ENCODE measurements around the gene LDB2. TPM values are rescaled to one million over a fixed set of nuclear protein-coding genes. Genes with fewer than 3 reads are reported as not detected.

LDB2 gene
- polyA plus RNA-seq, 3 donors: not detected

GRCh38 chr4:16642897-16643296, 255.5 kb downstream of the LDB2 start:
- no peaks in the 10 kb centered on the region for H3K79me2 ChIP-seq (ENCODE audit: insufficient read depth, low read length)
- H2AFZ ChIP-seq (ENCODE audit: insufficient read depth, low read depth, low read length, poor library complexity, severe bottlenecking): no peak overlapping the region
- no peaks in the 10 kb centered on the region for H3K9me3 ChIP-seq (replicated peaks in 1 of 2; ENCODE audit: control insufficient read depth in 1 of 2, insufficient read depth in 1 of 2, low read length in 2 of 2)
- Mint-ChIP-seq H3K36me3 (no peaks in the 10 kb centered on the region), H3K9me3 (peaks cover 0 to 4% (median 2%) of the 10 kb centered on the region in 7 donors), H3K4me3 (no peak overlapping the region), H3K27ac (no peak overlapping the region), H3K27me3 (ENCODE audit: low read depth in 3 of 3) (peaks cover 0 to 2% (median 2%) of the 10 kb centered on the region in 3 donors), H3K4me1 (no peaks in the 10 kb centered on the region)
- H3K4me1 ChIP-seq (ENCODE audit: control insufficient read depth in 1 of 2, insufficient read depth in 2 of 2, low read length in 2 of 2): no peaks in the 10 kb centered on the region
- H3K9ac ChIP-seq (ENCODE audit: insufficient read depth, low read length, poor library complexity, severe bottlenecking): no peak overlapping the region
- no peak overlapping the region for H3K4me3 ChIP-seq (replicated peaks in 1 of 3; ENCODE audit: low read depth in 2 of 3, low read length in 3 of 3)
- intact Hi-C loops (cut with micrococcal nuclease): no loop called here
- DNase-seq: no peak
- WGBS (ENCODE audit: insufficient coverage): no CpG with 5 or more reads among the region's 5 CpGs
- no peaks in the 10 kb centered on the region for H4K20me1 ChIP-seq (ENCODE audit: insufficient read depth, low read length)
- H3K36me3 ChIP-seq (replicated peaks in 1 of 2; ENCODE audit: control insufficient read depth in 1 of 2, insufficient read depth in 2 of 2, low read length in 2 of 2): no peaks in the 10 kb centered on the region
- no peak overlapping the region for H3K4me2 ChIP-seq (replicated peaks; ENCODE audit: extremely low read depth, low read length, poor library complexity, severe bottlenecking)
- H3K27ac ChIP-seq (ENCODE audit: low read depth in 1 of 2, low read length in 2 of 2): no peak overlapping the region
- no peak for TF ChIP-seq CTCF (IDR thresholded peaks at IDR 0.05)
- H3K27me3 ChIP-seq (ENCODE audit: control insufficient read depth in 2 of 2, insufficient read depth in 2 of 2, low read length in 2 of 2): no peaks in the 10 kb centered on the region

GRCh38 chr4:16641971-16642370, 256.5 kb downstream of the LDB2 start:
- H3K36me3 Mint-ChIP-seq: no peaks in the 10 kb centered on the region
- WGBS (ENCODE audit: insufficient coverage): no CpG with 5 or more reads among the region's 1 CpG
- Histone ChIP-seq H3K36me3 (replicated peaks in 1 of 2; ENCODE audit: control insufficient read depth in 1 of 2, insufficient read depth in 2 of 2, low read length in 2 of 2) (no peaks in the 10 kb centered on the region), H3K4me2 (replicated peaks; ENCODE audit: extremely low read depth, low read length, poor library complexity, severe bottlenecking) (no peak overlapping the region), H3K9me3 (replicated peaks in 1 of 2; ENCODE audit: control insufficient read depth in 1 of 2, insufficient read depth in 1 of 2, low read length in 2 of 2) (no peaks in the 10 kb centered on the region), H2AFZ (ENCODE audit: insufficient read depth, low read depth, low read length, poor library complexity, severe bottlenecking) (no peak overlapping the region), H3K9ac (ENCODE audit: insufficient read depth, low read length, poor library complexity, severe bottlenecking) (no peak overlapping the region), H3K79me2 (ENCODE audit: insufficient read depth, low read length) (no peaks in the 10 kb centered on the region), H4K20me1 (ENCODE audit: insufficient read depth, low read length) (no peaks in the 10 kb centered on the region), H3K4me1 (ENCODE audit: control insufficient read depth in 1 of 2, insufficient read depth in 2 of 2, low read length in 2 of 2) (no peaks in the 10 kb centered on the region), H3K4me3 (replicated peaks in 1 of 3; ENCODE audit: low read depth in 2 of 3, low read length in 3 of 3) (no peak overlapping the region), H3K27ac (ENCODE audit: low read depth in 1 of 2, low read length in 2 of 2) (no peak overlapping the region), H3K27me3 (ENCODE audit: control insufficient read depth in 2 of 2, insufficient read depth in 2 of 2, low read length in 2 of 2) (no peaks in the 10 kb centered on the region)
- H3K27ac Mint-ChIP-seq: no peak overlapping the region
- peaks cover 0 to 4% (median 2%) of the 10 kb centered on the region in 7 donors for H3K9me3 Mint-ChIP-seq
- H3K27me3 Mint-ChIP-seq (ENCODE audit: low read depth in 3 of 3): peaks cover 0 to 2% (median 2%) of the 10 kb centered on the region in 3 donors
- no peak for DNase-seq
- no peaks in the 10 kb centered on the region for H3K4me1 Mint-ChIP-seq
- intact Hi-C loops (cut with micrococcal nuclease): no loop called here
- no peak for TF ChIP-seq CTCF (IDR thresholded peaks at IDR 0.05)
- no peak overlapping the region for H3K4me3 Mint-ChIP-seq

All from CD14-positive monocyte (primary cell).